H9 (cell line): ENCODE results near the gene OGFRL1. TPM values are rescaled to one million over a fixed set of nuclear protein-coding genes. Genes with fewer than 3 reads are reported as not detected.

ENCODE experiments used
- DNase-seq: peaks from one replicate; pipeline ENCODE4 v3.0.0-alpha.2; 2017
- H2AFZ ChIP-seq: one replicate; pipeline ENCODE4 v1.6.1; 2013; ENCODE audit warnings: mild to moderate bottlenecking, low read length, control low read depth, moderate library complexity
- H2AK5ac ChIP-seq: 2 replicates; pipeline ENCODE4 v1.6.1; 2013; ENCODE audit warnings: low read length, control low read depth, mixed read lengths; ENCODE audit not compliant: insufficient read length
- H2BK120ac ChIP-seq: one replicate; pipeline ENCODE4 v1.6.1; 2013; ENCODE audit warnings: low read depth, mild to moderate bottlenecking, low read length, control low read depth, inconsistent platforms; ENCODE audit not compliant: poor library complexity, severe bottlenecking
- H2BK12ac ChIP-seq: 2 replicates; pipeline ENCODE4 v1.6.1; 2013; ENCODE audit warnings: low read length, control low read depth, mixed read lengths, low read depth; ENCODE audit not compliant: insufficient read length
- H2BK15ac ChIP-seq: 2 replicates; pipeline ENCODE4 v1.6.1; 2013; ENCODE audit warnings: low read depth, low read length, control low read depth
- H2BK20ac ChIP-seq: one replicate; pipeline ENCODE4 v1.6.1; 2013; ENCODE audit warnings: low read depth, mild to moderate bottlenecking, low read length, control low read depth, inconsistent platforms; ENCODE audit not compliant: poor library complexity, severe bottlenecking
- H2BK5ac ChIP-seq: 2 replicates; pipeline ENCODE4 v1.6.1; 2013; ENCODE audit warnings: low read length, control low read depth, mixed read lengths; ENCODE audit not compliant: insufficient read length
- H3K14ac ChIP-seq: 2 replicates; pipeline ENCODE4 v1.6.1; 2013; ENCODE audit warnings: low read length, control low read depth; ENCODE audit not compliant: insufficient read depth
- H3K18ac ChIP-seq: 2 replicates; pipeline ENCODE4 v1.6.1; 2013; ENCODE audit warnings: low read depth, mild to moderate bottlenecking, mixed read lengths, low read length, control low read depth; ENCODE audit not compliant: insufficient read length
- H3K23ac ChIP-seq: 2 replicates; pipeline ENCODE4 v1.6.1; 2013; ENCODE audit warnings: low read length, control low read depth, mixed read lengths, low read depth; ENCODE audit not compliant: insufficient read length
- H3K23me2 ChIP-seq: 2 replicates; pipeline ENCODE4 v1.6.1; 2013; ENCODE audit warnings: low read depth, mild to moderate bottlenecking, mixed read lengths, low read length, control low read depth; ENCODE audit not compliant: insufficient read length, poor library complexity, severe bottlenecking
- H3K27ac ChIP-seq: 2 replicates; pipeline ENCODE4 v1.5.1; 2013; ENCODE audit warnings: low read length, control low read depth, mixed read lengths, low read depth; ENCODE audit not compliant: insufficient read length
- H3K27me3 ChIP-seq: 2 replicates; pipeline ENCODE4 v1.6.1; 2013; ENCODE audit warnings: low read length, control low read depth, inconsistent platforms; ENCODE audit not compliant: insufficient read depth
- H3K4ac ChIP-seq: 2 replicates; pipeline ENCODE4 v1.6.1; 2013; ENCODE audit warnings: low read depth, mild to moderate bottlenecking, control low read depth, inconsistent platforms, low read length, moderate library complexity
- H3K4me1 ChIP-seq: 2 replicates; pipeline ENCODE4 v1.6.1; 2013; ENCODE audit warnings: low read length, control low read depth, inconsistent platforms; ENCODE audit not compliant: insufficient read depth
- H3K4me2 ChIP-seq: 2 replicates; pipeline ENCODE4 v1.6.1; 2013; ENCODE audit warnings: low read length, control low read depth, mixed read lengths; ENCODE audit not compliant: insufficient read length, insufficient read depth
- H3K56ac ChIP-seq: 2 replicates; pipeline ENCODE4 v1.6.1; 2013; ENCODE audit warnings: low read depth, mild to moderate bottlenecking, mixed read lengths, low read length, control low read depth; ENCODE audit not compliant: insufficient read length
- H3K79me1 ChIP-seq: 2 replicates; pipeline ENCODE4 v1.6.1; 2013; ENCODE audit warnings: low read depth, mild to moderate bottlenecking, moderate library complexity, low read length, control low read depth, inconsistent platforms; ENCODE audit not compliant: insufficient read depth, poor library complexity, severe bottlenecking
- H3K79me2 ChIP-seq: 2 replicates; pipeline ENCODE4 v1.6.1; 2013; ENCODE audit warnings: low read length, control low read depth, inconsistent platforms; ENCODE audit not compliant: insufficient read depth
- H3K9ac ChIP-seq: 2 replicates; pipeline ENCODE4 v1.6.1; 2013; ENCODE audit warnings: low read length, control low read depth, mixed read lengths; ENCODE audit not compliant: insufficient read length; ENCODE audit errors: extremely low read depth
- H3K9me3 ChIP-seq: one replicate; pipeline ENCODE4 v1.6.1; 2013; ENCODE audit warnings: low read depth, low read length, inconsistent platforms; ENCODE audit not compliant: control insufficient read depth
- H3T11ph ChIP-seq: one replicate; pipeline ENCODE4 v1.6.1; 2013; ENCODE audit warnings: mild to moderate bottlenecking, low read length, control low read depth, inconsistent platforms
- H4K20me1 ChIP-seq: one replicate; pipeline ENCODE4 v1.6.1; 2013; ENCODE audit not compliant: control insufficient read depth, insufficient read length, insufficient read depth
- H4K5ac ChIP-seq: 2 replicates; pipeline ENCODE4 v1.6.1; 2013; ENCODE audit warnings: low read depth, mild to moderate bottlenecking, mixed read lengths, low read length, control low read depth; ENCODE audit not compliant: insufficient read length
- H4K8ac ChIP-seq: replicated peaks from 2 replicates; pipeline ENCODE4 v1.6.1; 2013; ENCODE audit warnings: low read length, control low read depth, mixed read lengths, low read depth; ENCODE audit not compliant: insufficient read length
- H4K91ac ChIP-seq: 2 replicates; pipeline ENCODE4 v1.6.1; 2013; ENCODE audit warnings: low read depth, mild to moderate bottlenecking, moderate library complexity, mixed read lengths, low read length, control low read depth; ENCODE audit not compliant: insufficient read length
- H3K27ac Mint-ChIP-seq, 3 experiments: 2 replicates in 2 of 3; 3 replicates in 1 of 3; pipeline ENCODE4 v1.8.0; 2020 to 2021; ENCODE audit warnings: mixed read lengths in 3 of 3, mild to moderate bottlenecking in 1 of 3, moderate library complexity in 1 of 3
- H3K27me3 Mint-ChIP-seq: 2 replicates; pipeline ENCODE4 v1.8.0; 2021; ENCODE audit warnings: low read depth, mild to moderate bottlenecking, moderate library complexity, mixed read lengths
- H3K36me3 Mint-ChIP-seq, 3 experiments: 2 replicates in 2 of 3; 3 replicates in 1 of 3; pipeline ENCODE4 v1.8.0; 2020 to 2021; ENCODE audit warnings: low read depth in 3 of 3, mixed read lengths in 3 of 3; ENCODE audit not compliant: insufficient read depth in 1 of 3
- H3K4me1 Mint-ChIP-seq, 2 experiments: 2 replicates each; pipeline ENCODE4 v1.8.0; 2020; ENCODE audit warnings: mixed read lengths in 2 of 2
- H3K4me3 Mint-ChIP-seq, 2 experiments: 2 replicates in 1 of 2; 3 replicates in 1 of 2; pipeline ENCODE4 v1.8.0; 2020 to 2021; ENCODE audit warnings: mild to moderate bottlenecking in 2 of 2, mixed read lengths in 2 of 2, moderate library complexity in 1 of 2
- H3K9me3 Mint-ChIP-seq, 2 experiments: 2 replicates in 1 of 2; 3 replicates in 1 of 2; pipeline ENCODE4 v1.8.0; 2020; ENCODE audit warnings: mild to moderate bottlenecking in 2 of 2, mixed read lengths in 2 of 2, moderate library complexity in 1 of 2
- CTCF ChIP-seq: fragments of 200-600 bp; sonication (generic); conservative IDR thresholded peaks from 3 replicates; pipeline ENCODE4 v1.8.0; 2021; ENCODE audit warnings: antibody characterized with exemption, mild to moderate bottlenecking
- WGBS: extraction: QIAGEN DNeasy Blood & Tissue Kit; methylation state at CpG from one replicate; pipeline ENCODE4 v1.1.7; 2013; ENCODE audit warnings: missing lambda C conversion rate, low lambda C conversion rate, mixed read lengths; ENCODE audit not compliant: insufficient read length; ENCODE audit errors: extremely low coverage; 5-methylcytosine and 5-hydroxymethylcytosine counted together
- total RNA-seq: library from RNA; stranded (reverse); gene quantifications from 2 replicates; pipeline ENCODE4 v1.2.1, GENCODE V29; 2021

OGFRL1 gene
- total RNA-seq, 1 experiment from 2014 or later = 2.8 TPM

- peaks cover 4% of the 10 kb centered on the region; the same call in 1 of the 2 replicates for H3K4me1 ChIP-seq
- DNase-seq = no peak
- H3K27me3 Mint-ChIP-seq = no peaks in the 10 kb centered on the region; the same call in 1 of the 2 replicates
- TF ChIP-seq CTCF = no peak
- H3K14ac ChIP-seq = no peak overlapping the region
- H3K79me2 ChIP-seq = no peaks in the 10 kb centered on the region
- H4K20me1 ChIP-seq = no peaks in the 10 kb centered on the region
- no peak overlapping the region for H2BK12ac ChIP-seq
- no peak overlapping the region for H3K27ac Mint-ChIP-seq
- no peak overlapping the region for H2AFZ ChIP-seq
- H3K27me3 ChIP-seq = no peaks in the 10 kb centered on the region
- peaks cover 0 to 6% of the 10 kb centered on the region in 2 experiments; a peak in 4 of 5 replicates for H3K9me3 Mint-ChIP-seq
- H3K9me3 ChIP-seq = no peaks in the 10 kb centered on the region
- no peak overlapping the region for H3K23ac ChIP-seq
- H3K4ac ChIP-seq = no peak overlapping the region
- no peak overlapping the region for H2BK5ac ChIP-seq
- no CpG with 5 or more reads among the region's 2 CpGs for WGBS
- H3K18ac ChIP-seq = no peak overlapping the region
- H3K23me2 ChIP-seq = no peaks in the 10 kb centered on the region
- no peak overlapping the region for H2BK15ac ChIP-seq
- no peak overlapping the region for H3K4me3 Mint-ChIP-seq
- H2BK20ac ChIP-seq = peak overlapping the region; percentile 6
- peaks cover 15 to 19% of the 10 kb centered on the region in 2 experiments for H3K4me1 Mint-ChIP-seq
- no peak overlapping the region for H4K91ac ChIP-seq
- no peak overlapping the region for H2BK120ac ChIP-seq
- no peaks in the 10 kb centered on the region for H3K79me1 ChIP-seq
- H4K5ac ChIP-seq = no peak overlapping the region
- H3K9ac ChIP-seq = no peak overlapping the region
- no peak overlapping the region for H2AK5ac ChIP-seq
- H3K36me3 Mint-ChIP-seq = peaks cover 0 to 6% (median 0%) of the 10 kb centered on the region in 3 experiments; a peak in 2 of 7 replicates
- H3K4me2 ChIP-seq = no peak overlapping the region
- H3K27ac ChIP-seq = no peak overlapping the region
- H4K8ac ChIP-seq = no peak overlapping the region
- H3K56ac ChIP-seq = no peak overlapping the region
- no peak overlapping the region for H3T11ph ChIP-seq
Measured at GRCh38 chr6:71248878-71249544, 39.6 kb upstream of the OGFRL1 start.
